H9 (cell line): Measurements from ENCODE around the gene DMD. TPM values are rescaled to one million over a fixed set of nuclear protein-coding genes. Genes with fewer than 3 reads are reported as not detected.
A peak's percentile ranks its signal among the peaks of the same experiment; 100 is the strongest.

ENCODE experiments used
- DNase-seq: peaks from one replicate; pipeline ENCODE4 v3.0.0-alpha.2; 2017
- H2AFZ ChIP-seq: one replicate; pipeline ENCODE4 v1.6.1; 2013; ENCODE audit warnings: mild to moderate bottlenecking, low read length, control low read depth, moderate library complexity
- H2AK5ac ChIP-seq: 2 replicates; pipeline ENCODE4 v1.6.1; 2013; ENCODE audit warnings: low read length, control low read depth, mixed read lengths; ENCODE audit not compliant: insufficient read length
- H2BK120ac ChIP-seq: one replicate; pipeline ENCODE4 v1.6.1; 2013; ENCODE audit warnings: low read depth, mild to moderate bottlenecking, low read length, control low read depth, inconsistent platforms; ENCODE audit not compliant: poor library complexity, severe bottlenecking
- H2BK12ac ChIP-seq: 2 replicates; pipeline ENCODE4 v1.6.1; 2013; ENCODE audit warnings: low read length, control low read depth, mixed read lengths, low read depth; ENCODE audit not compliant: insufficient read length
- H2BK15ac ChIP-seq: 2 replicates; pipeline ENCODE4 v1.6.1; 2013; ENCODE audit warnings: low read depth, low read length, control low read depth
- H2BK20ac ChIP-seq: one replicate; pipeline ENCODE4 v1.6.1; 2013; ENCODE audit warnings: low read depth, mild to moderate bottlenecking, low read length, control low read depth, inconsistent platforms; ENCODE audit not compliant: poor library complexity, severe bottlenecking
- H2BK5ac ChIP-seq: 2 replicates; pipeline ENCODE4 v1.6.1; 2013; ENCODE audit warnings: low read length, control low read depth, mixed read lengths; ENCODE audit not compliant: insufficient read length
- H3K14ac ChIP-seq: 2 replicates; pipeline ENCODE4 v1.6.1; 2013; ENCODE audit warnings: low read length, control low read depth; ENCODE audit not compliant: insufficient read depth
- H3K18ac ChIP-seq: 2 replicates; pipeline ENCODE4 v1.6.1; 2013; ENCODE audit warnings: low read depth, mild to moderate bottlenecking, mixed read lengths, low read length, control low read depth; ENCODE audit not compliant: insufficient read length
- H3K23ac ChIP-seq: 2 replicates; pipeline ENCODE4 v1.6.1; 2013; ENCODE audit warnings: low read length, control low read depth, mixed read lengths, low read depth; ENCODE audit not compliant: insufficient read length
- H3K23me2 ChIP-seq: 2 replicates; pipeline ENCODE4 v1.6.1; 2013; ENCODE audit warnings: low read depth, mild to moderate bottlenecking, mixed read lengths, low read length, control low read depth; ENCODE audit not compliant: insufficient read length, poor library complexity, severe bottlenecking
- H3K27ac ChIP-seq: 2 replicates; pipeline ENCODE4 v1.5.1; 2013; ENCODE audit warnings: low read length, control low read depth, mixed read lengths, low read depth; ENCODE audit not compliant: insufficient read length
- H3K27me3 ChIP-seq: 2 replicates; pipeline ENCODE4 v1.6.1; 2013; ENCODE audit warnings: low read length, control low read depth, inconsistent platforms; ENCODE audit not compliant: insufficient read depth
- H3K4ac ChIP-seq: 2 replicates; pipeline ENCODE4 v1.6.1; 2013; ENCODE audit warnings: low read depth, mild to moderate bottlenecking, control low read depth, inconsistent platforms, low read length, moderate library complexity
- H3K4me1 ChIP-seq: 2 replicates; pipeline ENCODE4 v1.6.1; 2013; ENCODE audit warnings: low read length, control low read depth, inconsistent platforms; ENCODE audit not compliant: insufficient read depth
- H3K4me2 ChIP-seq: 2 replicates; pipeline ENCODE4 v1.6.1; 2013; ENCODE audit warnings: low read length, control low read depth, mixed read lengths; ENCODE audit not compliant: insufficient read length, insufficient read depth
- H3K56ac ChIP-seq: 2 replicates; pipeline ENCODE4 v1.6.1; 2013; ENCODE audit warnings: low read depth, mild to moderate bottlenecking, mixed read lengths, low read length, control low read depth; ENCODE audit not compliant: insufficient read length
- H3K79me1 ChIP-seq: 2 replicates; pipeline ENCODE4 v1.6.1; 2013; ENCODE audit warnings: low read depth, mild to moderate bottlenecking, moderate library complexity, low read length, control low read depth, inconsistent platforms; ENCODE audit not compliant: insufficient read depth, poor library complexity, severe bottlenecking
- H3K79me2 ChIP-seq: 2 replicates; pipeline ENCODE4 v1.6.1; 2013; ENCODE audit warnings: low read length, control low read depth, inconsistent platforms; ENCODE audit not compliant: insufficient read depth
- H3K9ac ChIP-seq: 2 replicates; pipeline ENCODE4 v1.6.1; 2013; ENCODE audit warnings: low read length, control low read depth, mixed read lengths; ENCODE audit not compliant: insufficient read length; ENCODE audit errors: extremely low read depth
- H3K9me3 ChIP-seq: one replicate; pipeline ENCODE4 v1.6.1; 2013; ENCODE audit warnings: low read depth, low read length, inconsistent platforms; ENCODE audit not compliant: control insufficient read depth
- H3T11ph ChIP-seq: one replicate; pipeline ENCODE4 v1.6.1; 2013; ENCODE audit warnings: mild to moderate bottlenecking, low read length, control low read depth, inconsistent platforms
- H4K20me1 ChIP-seq: one replicate; pipeline ENCODE4 v1.6.1; 2013; ENCODE audit not compliant: control insufficient read depth, insufficient read length, insufficient read depth
- H4K5ac ChIP-seq: 2 replicates; pipeline ENCODE4 v1.6.1; 2013; ENCODE audit warnings: low read depth, mild to moderate bottlenecking, mixed read lengths, low read length, control low read depth; ENCODE audit not compliant: insufficient read length
- H4K8ac ChIP-seq: replicated peaks from 2 replicates; pipeline ENCODE4 v1.6.1; 2013; ENCODE audit warnings: low read length, control low read depth, mixed read lengths, low read depth; ENCODE audit not compliant: insufficient read length
- H4K91ac ChIP-seq: 2 replicates; pipeline ENCODE4 v1.6.1; 2013; ENCODE audit warnings: low read depth, mild to moderate bottlenecking, moderate library complexity, mixed read lengths, low read length, control low read depth; ENCODE audit not compliant: insufficient read length
- H3K27ac Mint-ChIP-seq, 3 experiments: 2 replicates in 2 of 3; 3 replicates in 1 of 3; pipeline ENCODE4 v1.8.0; 2020 to 2021; ENCODE audit warnings: mixed read lengths in 3 of 3, mild to moderate bottlenecking in 1 of 3, moderate library complexity in 1 of 3
- H3K27me3 Mint-ChIP-seq: 2 replicates; pipeline ENCODE4 v1.8.0; 2021; ENCODE audit warnings: low read depth, mild to moderate bottlenecking, moderate library complexity, mixed read lengths
- H3K36me3 Mint-ChIP-seq, 3 experiments: 2 replicates in 2 of 3; 3 replicates in 1 of 3; pipeline ENCODE4 v1.8.0; 2020 to 2021; ENCODE audit warnings: low read depth in 3 of 3, mixed read lengths in 3 of 3; ENCODE audit not compliant: insufficient read depth in 1 of 3
- H3K4me1 Mint-ChIP-seq, 2 experiments: 2 replicates each; pipeline ENCODE4 v1.8.0; 2020; ENCODE audit warnings: mixed read lengths in 2 of 2
- H3K4me3 Mint-ChIP-seq, 2 experiments: 2 replicates in 1 of 2; 3 replicates in 1 of 2; pipeline ENCODE4 v1.8.0; 2020 to 2021; ENCODE audit warnings: mild to moderate bottlenecking in 2 of 2, mixed read lengths in 2 of 2, moderate library complexity in 1 of 2
- H3K9me3 Mint-ChIP-seq, 2 experiments: 2 replicates in 1 of 2; 3 replicates in 1 of 2; pipeline ENCODE4 v1.8.0; 2020; ENCODE audit warnings: mild to moderate bottlenecking in 2 of 2, mixed read lengths in 2 of 2, moderate library complexity in 1 of 2
- WGBS: extraction: QIAGEN DNeasy Blood & Tissue Kit; methylation state at CpG from one replicate; pipeline ENCODE4 v1.1.7; 2013; ENCODE audit warnings: missing lambda C conversion rate, low lambda C conversion rate, mixed read lengths; ENCODE audit not compliant: insufficient read length; ENCODE audit errors: extremely low coverage; 5-methylcytosine and 5-hydroxymethylcytosine counted together
- total RNA-seq: library from RNA; stranded (reverse); gene quantifications from 2 replicates; pipeline ENCODE4 v1.2.1, GENCODE V29; 2021
- TF ChIP-seq, protein P1 (sequence below): fragments of 200-600 bp; sonication (generic); conservative IDR thresholded peaks from 3 replicates; pipeline ENCODE4 v1.8.0; 2021; ENCODE audit warnings: antibody characterized with exemption, mild to moderate bottlenecking

Gene DMD
- total RNA-seq, 1 experiment from 2014 or later, result 3.8 TPM

DNA sequence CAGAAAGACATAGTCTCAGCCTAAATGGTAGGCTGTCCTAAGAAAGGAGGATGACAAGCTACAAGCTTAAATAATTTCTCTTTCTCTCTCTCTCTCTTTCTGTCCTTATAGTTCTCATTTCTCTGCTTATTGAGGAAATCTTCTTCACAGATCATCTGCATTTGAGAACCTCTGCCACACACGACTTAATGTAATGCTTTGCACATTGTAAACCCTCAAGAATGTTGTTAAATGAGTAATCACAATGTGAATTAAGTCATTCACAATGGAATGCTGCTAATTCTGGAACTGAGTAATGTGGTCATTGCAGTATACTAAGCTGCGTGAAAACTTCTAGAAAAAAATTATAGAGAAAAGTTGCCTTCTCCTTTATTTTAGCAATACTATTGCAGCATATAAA, 1630.6 kb downstream of the DMD start:
- no peak overlapping the region for H4K5ac ChIP-seq
- no peak overlapping the region for H3K9ac ChIP-seq
- H3K4me1 Mint-ChIP-seq, result peaks cover 3 to 6% of the 10 kb centered on the region in 2 experiments
- H3K56ac ChIP-seq, result no peak overlapping the region
- H3K27me3 ChIP-seq, result no peaks in the 10 kb centered on the region
- no CpG with 5 or more reads among the region's 2 CpGs for WGBS
- H3K4ac ChIP-seq, result no peak overlapping the region
- no peak overlapping the region for H3K23ac ChIP-seq
- H4K91ac ChIP-seq, result no peak overlapping the region
- no peak overlapping the region for H3T11ph ChIP-seq
- no peaks in the 10 kb centered on the region for H3K79me1 ChIP-seq
- no peak overlapping the region for H2AFZ ChIP-seq
- H3K4me2 ChIP-seq, result peak overlapping the region; percentile 33
- no peak overlapping the region for H2BK12ac ChIP-seq
- H3K36me3 Mint-ChIP-seq, result peaks cover 0 to 2% (median 0%) of the 10 kb centered on the region in 3 experiments; a peak in 2 of 7 replicates
- H2BK5ac ChIP-seq, result no peak overlapping the region
- no peak for DNase-seq
- H3K27ac ChIP-seq, result no peak overlapping the region
- no peak overlapping the region for H2BK15ac ChIP-seq
- no peaks in the 10 kb centered on the region for H4K20me1 ChIP-seq
- H3K27ac Mint-ChIP-seq, result peak overlapping the region in 2 of 3 experiments; percentile 35 to 56; a peak in 1 of 7 replicates
- H2BK20ac ChIP-seq, result no peak overlapping the region
- peaks cover 43 to 63% of the 10 kb centered on the region in 2 experiments for H3K9me3 Mint-ChIP-seq
- no peaks in the 10 kb centered on the region for H3K4me1 ChIP-seq
- no peak overlapping the region for H3K4me3 Mint-ChIP-seq
- H3K9me3 ChIP-seq, result no peaks in the 10 kb centered on the region
- H3K14ac ChIP-seq, result no peak overlapping the region
- no peaks in the 10 kb centered on the region for H3K23me2 ChIP-seq
- no peak overlapping the region for H2AK5ac ChIP-seq
- no peak overlapping the region for H3K18ac ChIP-seq
- H2BK120ac ChIP-seq, result no peak overlapping the region
- H3K27me3 Mint-ChIP-seq, result no peaks in the 10 kb centered on the region
- TF ChIP-seq, protein P1, sequence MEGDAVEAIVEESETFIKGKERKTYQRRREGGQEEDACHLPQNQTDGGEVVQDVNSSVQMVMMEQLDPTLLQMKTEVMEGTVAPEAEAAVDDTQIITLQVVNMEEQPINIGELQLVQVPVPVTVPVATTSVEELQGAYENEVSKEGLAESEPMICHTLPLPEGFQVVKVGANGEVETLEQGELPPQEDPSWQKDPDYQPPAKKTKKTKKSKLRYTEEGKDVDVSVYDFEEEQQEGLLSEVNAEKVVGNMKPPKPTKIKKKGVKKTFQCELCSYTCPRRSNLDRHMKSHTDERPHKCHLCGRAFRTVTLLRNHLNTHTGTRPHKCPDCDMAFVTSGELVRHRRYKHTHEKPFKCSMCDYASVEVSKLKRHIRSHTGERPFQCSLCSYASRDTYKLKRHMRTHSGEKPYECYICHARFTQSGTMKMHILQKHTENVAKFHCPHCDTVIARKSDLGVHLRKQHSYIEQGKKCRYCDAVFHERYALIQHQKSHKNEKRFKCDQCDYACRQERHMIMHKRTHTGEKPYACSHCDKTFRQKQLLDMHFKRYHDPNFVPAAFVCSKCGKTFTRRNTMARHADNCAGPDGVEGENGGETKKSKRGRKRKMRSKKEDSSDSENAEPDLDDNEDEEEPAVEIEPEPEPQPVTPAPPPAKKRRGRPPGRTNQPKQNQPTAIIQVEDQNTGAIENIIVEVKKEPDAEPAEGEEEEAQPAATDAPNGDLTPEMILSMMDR, result no peak
- no peaks in the 10 kb centered on the region for H3K79me2 ChIP-seq
- no peak overlapping the region for H4K8ac ChIP-seq
